Right lobe of liver (tissue), 4 donors: ENCODE measurements around the gene TRPC4AP.

Experiments
- CTCF ChIP-seq, 4 donors: fragments of 200-600 bp in 3 of 4; fragments of 450-650 bp in 1 of 4; IDR thresholded peaks; one replicate each; pipeline versions ENCODE4 v1.5.1 to v1.8.0; 2016 to 2022; ENCODE audit warnings: antibody characterized with exemption in 4 of 4, mild to moderate bottlenecking in 2 of 4
- POLR2A ChIP-seq: fragments of 450-650 bp; IDR thresholded peaks from one replicate; pipeline ENCODE4 v1.6.1; 2017; ENCODE audit warnings: antibody characterized with exemption, mild to moderate bottlenecking
- donor health status: DM: no; HTN: no; CAD: no.
- donor health status: DM: no; HTN: no; CAD: no.
- donor health status: DM: no; HTN: yes; CAD: no.

GRCh38 chr20:34989118-34989517, 103.5 kb downstream of the TRPC4AP start:
- TF ChIP-seq CTCF (IDR thresholded peaks at IDR 0.05) (no peak), POLR2A (no peak)
